GM18526 (cell line): ENCODE results near the gene LAMA4.

Experiments used
- POLR2A ChIP-seq: IDR thresholded peaks from 3 replicates; pipeline ENCODE4 v1.6.1; 2011; ENCODE audit not compliant: insufficient read length; ENCODE audit errors: extremely low read depth

Gene LAMA4

DNA sequence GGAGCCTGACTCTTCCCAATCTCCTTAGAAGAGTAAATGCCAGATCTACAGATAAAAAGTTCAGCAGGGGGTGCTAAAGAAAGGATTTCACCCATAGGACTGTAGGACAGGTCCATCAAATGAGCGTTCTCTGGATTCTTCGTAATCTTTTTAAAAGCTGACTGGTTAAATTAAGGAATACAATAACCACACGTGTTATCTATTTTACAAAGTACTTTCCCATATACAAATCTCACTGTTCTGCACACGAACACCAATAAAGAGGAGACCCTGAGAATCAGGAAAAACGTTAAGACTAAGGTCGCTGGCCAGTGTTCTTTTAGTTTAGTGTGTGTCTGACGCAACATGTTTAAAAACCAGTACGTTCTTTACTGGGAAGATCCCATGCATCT lies 167.6 kb downstream of the LAMA4 start:
- TF ChIP-seq POLR2A, result no peak

DNA sequence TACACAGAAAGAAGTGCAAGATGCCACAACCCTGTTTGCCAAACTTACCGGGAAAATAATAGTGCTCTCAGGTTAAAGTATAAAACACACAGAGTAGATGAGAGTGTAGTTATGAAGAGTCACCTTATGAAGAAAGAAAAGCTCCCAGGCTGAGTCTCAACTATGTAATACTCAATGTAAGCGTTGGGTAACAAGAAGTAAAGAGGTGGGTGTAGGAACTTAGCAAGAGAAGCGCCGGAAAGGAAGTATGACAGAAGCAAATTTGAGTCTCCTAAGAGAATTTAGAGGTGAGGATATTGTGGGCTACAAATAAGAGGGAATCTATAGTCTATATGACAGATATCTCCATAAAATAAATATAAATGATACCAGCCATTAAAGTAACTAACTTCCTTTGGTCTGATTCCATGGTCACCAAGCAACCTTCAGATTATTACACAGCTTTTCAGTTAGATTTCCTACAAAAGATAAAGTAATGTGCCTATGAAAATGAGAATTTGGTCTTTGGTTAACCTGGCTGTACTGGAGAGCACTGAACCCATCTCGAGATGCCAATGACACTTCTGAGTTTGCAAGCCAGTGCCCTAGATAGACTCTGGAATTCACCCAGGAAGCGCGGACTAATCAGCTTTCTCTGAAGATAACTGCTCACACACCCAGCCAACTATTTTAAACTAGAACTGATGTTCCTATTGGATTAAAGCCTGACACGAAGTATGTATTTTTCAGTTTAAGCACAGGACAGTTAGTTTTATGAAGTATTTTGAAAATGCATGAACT lies 168.9 kb downstream of the LAMA4 start:
- no peak for TF ChIP-seq POLR2A

DNA sequence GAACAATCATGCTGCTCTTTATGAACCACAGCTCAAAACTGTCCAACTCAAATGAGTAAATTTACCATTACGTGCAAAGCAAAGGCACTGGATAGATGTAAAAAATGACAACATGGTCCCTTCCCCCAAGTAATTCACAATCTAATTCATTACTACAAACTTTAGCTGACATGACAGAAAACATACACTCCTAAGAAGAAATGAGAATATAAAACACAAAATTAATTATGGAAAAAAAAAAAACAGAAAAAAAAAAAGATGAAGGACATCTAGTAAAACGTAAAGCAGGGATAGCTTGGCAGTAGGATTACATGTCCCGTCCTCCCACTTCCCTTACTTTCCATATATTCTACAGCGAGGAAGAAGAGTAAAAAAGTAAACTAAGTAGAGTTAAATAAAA lies 172.8 kb downstream of the LAMA4 start:
- no peak for TF ChIP-seq POLR2A

DNA sequence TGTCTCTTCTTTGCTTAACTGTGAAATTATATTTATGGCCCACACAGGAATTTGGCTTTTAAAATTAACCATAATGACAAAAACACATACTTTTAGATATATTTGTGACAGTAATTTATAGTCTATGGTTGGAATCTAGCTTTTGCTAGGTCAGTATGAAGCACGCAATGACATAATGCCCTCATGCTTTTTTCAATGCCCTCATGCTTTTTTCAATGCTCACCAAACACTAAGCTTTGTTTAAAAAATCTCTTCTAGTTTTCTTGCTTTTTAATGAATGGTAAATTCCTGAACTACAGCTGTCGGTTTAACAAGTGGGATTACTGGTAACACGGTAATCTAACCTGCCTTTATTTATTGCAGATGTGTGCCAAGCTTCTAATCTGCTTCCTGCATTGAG lies 187.8 kb downstream of the LAMA4 start:
- no peak for TF ChIP-seq POLR2A

DNA sequence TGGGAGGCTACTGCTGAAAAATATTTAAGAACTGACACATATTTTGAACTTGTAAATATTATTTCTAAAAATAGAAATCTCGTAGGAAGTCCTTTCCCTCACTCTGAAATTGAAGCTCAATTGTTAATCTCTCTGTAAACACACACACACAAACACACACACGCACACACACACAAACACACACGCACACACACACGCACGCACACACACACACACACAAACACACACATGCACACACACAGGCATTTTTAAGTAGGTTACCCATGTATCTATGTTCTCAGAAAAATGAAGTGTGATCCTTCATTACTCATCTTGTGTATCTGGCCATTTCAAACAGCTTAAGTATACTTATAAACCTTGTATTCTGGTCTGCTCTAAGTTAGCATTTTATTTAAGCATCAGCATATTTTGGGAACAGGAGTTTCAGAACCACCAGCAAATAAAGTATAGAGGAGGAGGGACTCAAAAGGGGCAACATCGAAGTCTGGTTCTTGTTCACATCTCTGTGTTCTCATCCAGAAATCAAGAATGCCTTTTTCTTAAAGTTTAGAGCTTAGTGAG lies 188.9 kb downstream of the LAMA4 start:
- TF ChIP-seq POLR2A, result no peak

DNA sequence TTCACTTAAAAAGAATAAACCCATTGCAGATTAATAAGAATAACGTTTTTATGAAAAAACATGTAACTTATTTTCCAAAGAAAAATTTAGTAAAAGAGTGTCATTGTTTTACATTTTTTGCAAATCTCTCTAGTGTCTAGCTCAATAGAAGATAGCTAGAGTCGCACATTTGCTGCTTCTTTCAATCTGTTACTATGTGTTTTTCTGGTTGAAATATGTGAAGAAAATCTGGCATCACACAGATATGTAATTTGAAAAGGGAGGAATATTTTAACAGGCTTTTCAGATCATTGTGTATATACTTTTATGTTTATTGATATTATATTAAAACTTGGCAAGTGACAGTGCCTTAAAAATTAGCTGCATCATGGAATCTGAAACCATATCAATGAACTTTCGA lies 191.4 kb downstream of the LAMA4 start:
- TF ChIP-seq POLR2A, result no peak

DNA sequence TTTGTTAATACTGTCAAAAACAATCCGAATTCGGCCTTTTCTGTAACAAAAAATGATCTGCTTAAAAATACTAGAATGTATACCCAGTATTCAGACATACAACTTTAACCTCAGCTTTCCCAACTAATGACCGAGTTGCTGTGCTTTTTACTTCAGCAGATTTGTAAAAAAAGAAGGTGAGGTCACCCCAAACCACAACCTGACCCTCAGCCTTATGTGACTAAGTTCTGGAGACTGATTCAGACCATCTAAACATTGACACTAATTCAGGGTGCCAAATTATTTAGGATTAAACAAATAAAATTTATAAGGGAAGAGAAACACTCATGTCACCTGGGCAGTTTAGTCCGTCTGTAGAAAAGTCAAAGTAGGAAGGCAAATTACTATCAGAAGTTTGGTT lies 192.8 kb downstream of the LAMA4 start:
- no peak for TF ChIP-seq POLR2A
